Measurements from ENCODE around the gene NAA10.

DNA sequence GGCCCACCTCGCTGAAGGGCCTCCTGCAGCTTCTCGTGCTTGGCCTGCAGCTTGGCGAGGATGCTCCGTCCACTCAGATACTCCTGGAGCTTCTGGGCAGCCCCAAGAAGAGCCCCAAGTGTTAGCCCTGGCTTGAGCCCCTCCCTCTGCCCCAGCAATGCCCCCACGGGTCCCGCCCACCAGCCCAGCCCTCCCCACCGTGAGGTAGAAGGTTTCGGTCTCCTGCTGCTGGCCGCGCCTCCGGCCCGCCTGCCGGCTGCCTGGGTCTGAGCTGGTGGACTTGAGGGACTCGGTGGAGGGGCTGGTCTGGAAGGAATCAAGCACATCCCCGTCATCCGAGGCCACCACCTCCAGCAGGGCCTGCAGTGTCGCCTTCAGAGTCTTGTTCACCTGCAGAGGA is 21.6 kb downstream of the NAA10 start:
- TF ChIP-seq TAF1 (IDR thresholded peaks at IDR 0.05; ENCODE audit: borderline replicate concordance, insufficient read depth, low read length): no peak
- no peak for TF ChIP-seq POLR2AphosphoS5 (IDR thresholded peaks at IDR 0.05; ENCODE audit: low read depth, low read length)
- TF ChIP-seq, protein P1, sequence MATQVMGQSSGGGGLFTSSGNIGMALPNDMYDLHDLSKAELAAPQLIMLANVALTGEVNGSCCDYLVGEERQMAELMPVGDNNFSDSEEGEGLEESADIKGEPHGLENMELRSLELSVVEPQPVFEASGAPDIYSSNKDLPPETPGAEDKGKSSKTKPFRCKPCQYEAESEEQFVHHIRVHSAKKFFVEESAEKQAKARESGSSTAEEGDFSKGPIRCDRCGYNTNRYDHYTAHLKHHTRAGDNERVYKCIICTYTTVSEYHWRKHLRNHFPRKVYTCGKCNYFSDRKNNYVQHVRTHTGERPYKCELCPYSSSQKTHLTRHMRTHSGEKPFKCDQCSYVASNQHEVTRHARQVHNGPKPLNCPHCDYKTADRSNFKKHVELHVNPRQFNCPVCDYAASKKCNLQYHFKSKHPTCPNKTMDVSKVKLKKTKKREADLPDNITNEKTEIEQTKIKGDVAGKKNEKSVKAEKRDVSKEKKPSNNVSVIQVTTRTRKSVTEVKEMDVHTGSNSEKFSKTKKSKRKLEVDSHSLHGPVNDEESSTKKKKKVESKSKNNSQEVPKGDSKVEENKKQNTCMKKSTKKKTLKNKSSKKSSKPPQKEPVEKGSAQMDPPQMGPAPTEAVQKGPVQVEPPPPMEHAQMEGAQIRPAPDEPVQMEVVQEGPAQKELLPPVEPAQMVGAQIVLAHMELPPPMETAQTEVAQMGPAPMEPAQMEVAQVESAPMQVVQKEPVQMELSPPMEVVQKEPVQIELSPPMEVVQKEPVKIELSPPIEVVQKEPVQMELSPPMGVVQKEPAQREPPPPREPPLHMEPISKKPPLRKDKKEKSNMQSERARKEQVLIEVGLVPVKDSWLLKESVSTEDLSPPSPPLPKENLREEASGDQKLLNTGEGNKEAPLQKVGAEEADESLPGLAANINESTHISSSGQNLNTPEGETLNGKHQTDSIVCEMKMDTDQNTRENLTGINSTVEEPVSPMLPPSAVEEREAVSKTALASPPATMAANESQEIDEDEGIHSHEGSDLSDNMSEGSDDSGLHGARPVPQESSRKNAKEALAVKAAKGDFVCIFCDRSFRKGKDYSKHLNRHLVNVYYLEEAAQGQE (IDR thresholded peaks at IDR 0.05; ENCODE audit: insufficient read depth in 1 of 2, low read depth in 2 of 2, low read length in 2 of 2): no peak
- TF ChIP-seq FOXP2 (optimal IDR thresholded peaks at IDR 0.05; ENCODE audit: borderline replicate concordance, extremely low read depth, extremely low read length, insufficient read depth): no peak

All from PFSK-1 (cell line).